Dedifferentiated amniotic fluid mesenchymal stem cell (primary cell): ENCODE data around the gene CALU.

Source experiments
- DNase-seq: peaks from one replicate; pipeline ENCODE4 v3.0.0-alpha.2; 2016; ENCODE audit errors: extremely low spot score

The CALU gene

GRCh38 chr7:128785738-128786137 is 46.6 kb downstream of the CALU start:
- DNase-seq = no peak

- DNase-seq = no peak
Measured at GRCh38 chr7:128788446-128789412, 49.6 kb downstream of the CALU start.

- DNase-seq = no peak
Measured at GRCh38 chr7:128790315-128791041, 51.3 kb downstream of the CALU start.

GRCh38 chr7:128791121-128791971 is 52.2 kb downstream of the CALU start, which contains the start of gene CCDC136:
TSS of gene CCDC136 (plus strand) at chr7:128791968. CDS start at chr7:128792412, 444 bp downstream.
- no peak for DNase-seq

- DNase-seq = no peak
Measured at GRCh38 chr7:128791972-128792327, 52.8 kb downstream of the CALU start.

- no peak for DNase-seq
Measured at GRCh38 chr7:128792471-128793180, 53.5 kb downstream of the CALU start.

- DNase-seq = no peak
Measured at GRCh38 chr7:128793181-128793547, 54.0 kb downstream of the CALU start.

GRCh38 chr7:128794020-128794419 is 54.9 kb downstream of the CALU start:
- no peak for DNase-seq

- no peak for DNase-seq
Measured at GRCh38 chr7:128794436-128794835, 55.3 kb downstream of the CALU start.

- no peak for DNase-seq
Measured at GRCh38 chr7:128795129-128795528, 56.0 kb downstream of the CALU start.

- DNase-seq = no peak
Measured at GRCh38 chr7:128796327-128796726, 57.2 kb downstream of the CALU start.

- no peak for DNase-seq
Measured at GRCh38 chr7:128799451-128799850, 60.3 kb downstream of the CALU start.

GRCh38 chr7:128800567-128800966 is 61.4 kb downstream of the CALU start:
- DNase-seq = no peak

GRCh38 chr7:128801003-128801402 is 61.8 kb downstream of the CALU start:
- DNase-seq = no peak

- DNase-seq = no peak
Measured at GRCh38 chr7:128801667-128802418, 62.7 kb downstream of the CALU start.

- no peak for DNase-seq
Measured at GRCh38 chr7:128804484-128804883, 65.3 kb downstream of the CALU start.

GRCh38 chr7:128805225-128805624 is 66.1 kb downstream of the CALU start:
- DNase-seq = no peak

- DNase-seq = no peak
Measured at GRCh38 chr7:128807191-128807590, 68.0 kb downstream of the CALU start.

- DNase-seq = no peak
Measured at GRCh38 chr7:128809363-128809762, 70.2 kb downstream of the CALU start.

- DNase-seq = no peak
Measured at GRCh38 chr7:128810473-128810872, 71.3 kb downstream of the CALU start.

- no peak for DNase-seq
Measured at GRCh38 chr7:128810997-128811396, 71.8 kb downstream of the CALU start.
